ENCODE data around the gene ARHGAP6. TPM values are rescaled to one million over a fixed set of nuclear protein-coding genes. Genes with fewer than 3 reads are reported as not detected.

ARHGAP6 gene
- total and polyA plus RNA-seq, 9 donors: 14.1 to 32.9 (median 20.3) TPM

DNA sequence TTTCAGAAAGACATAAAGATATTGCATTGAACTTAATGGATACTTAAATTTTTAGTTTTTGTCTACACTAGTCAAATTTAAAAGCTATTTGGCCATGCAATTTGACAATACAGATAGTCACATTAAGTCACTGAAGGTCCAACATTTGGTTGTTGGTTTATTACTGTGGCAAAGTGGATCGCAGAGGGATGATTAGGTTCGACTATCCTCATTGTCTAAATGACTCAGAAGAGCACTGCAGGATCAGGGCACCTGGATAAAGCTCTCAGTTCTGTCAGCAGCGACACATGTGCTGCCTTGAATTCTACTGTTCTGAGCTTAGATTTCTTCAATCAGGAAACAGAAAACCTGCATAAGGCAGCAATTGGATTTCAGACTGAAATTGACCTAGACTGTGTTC lies 241.8 kb downstream of the ARHGAP6 start:
- DNase-seq: no peak
- H3K27me3 ChIP-seq: no peaks in the 10 kb centered on the region
- H3K36me3 ChIP-seq: no peaks in the 10 kb centered on the region
- 64 to 74% (median 69%) methylated on average over 3 of the region's 3 CpGs for WGBS, 3 donors
- intact Hi-C loops (cut with DNase I): no loop called here
- TF ChIP-seq POLR2A (IDR thresholded peaks at IDR 0.05) (no peak), EP300 (IDR thresholded peaks at IDR 0.05) (no peak)
- TF ChIP-seq, protein P1, sequence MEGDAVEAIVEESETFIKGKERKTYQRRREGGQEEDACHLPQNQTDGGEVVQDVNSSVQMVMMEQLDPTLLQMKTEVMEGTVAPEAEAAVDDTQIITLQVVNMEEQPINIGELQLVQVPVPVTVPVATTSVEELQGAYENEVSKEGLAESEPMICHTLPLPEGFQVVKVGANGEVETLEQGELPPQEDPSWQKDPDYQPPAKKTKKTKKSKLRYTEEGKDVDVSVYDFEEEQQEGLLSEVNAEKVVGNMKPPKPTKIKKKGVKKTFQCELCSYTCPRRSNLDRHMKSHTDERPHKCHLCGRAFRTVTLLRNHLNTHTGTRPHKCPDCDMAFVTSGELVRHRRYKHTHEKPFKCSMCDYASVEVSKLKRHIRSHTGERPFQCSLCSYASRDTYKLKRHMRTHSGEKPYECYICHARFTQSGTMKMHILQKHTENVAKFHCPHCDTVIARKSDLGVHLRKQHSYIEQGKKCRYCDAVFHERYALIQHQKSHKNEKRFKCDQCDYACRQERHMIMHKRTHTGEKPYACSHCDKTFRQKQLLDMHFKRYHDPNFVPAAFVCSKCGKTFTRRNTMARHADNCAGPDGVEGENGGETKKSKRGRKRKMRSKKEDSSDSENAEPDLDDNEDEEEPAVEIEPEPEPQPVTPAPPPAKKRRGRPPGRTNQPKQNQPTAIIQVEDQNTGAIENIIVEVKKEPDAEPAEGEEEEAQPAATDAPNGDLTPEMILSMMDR (IDR thresholded peaks at IDR 0.05): no peak
- H3K4me1 ChIP-seq (ENCODE audit: insufficient read depth): peaks cover 4% of the 10 kb centered on the region
- no peaks in the 10 kb centered on the region for H3K9me3 ChIP-seq
- H3K27ac ChIP-seq: no peak overlapping the region
- no peak overlapping the region for H3K4me3 ChIP-seq

DNA sequence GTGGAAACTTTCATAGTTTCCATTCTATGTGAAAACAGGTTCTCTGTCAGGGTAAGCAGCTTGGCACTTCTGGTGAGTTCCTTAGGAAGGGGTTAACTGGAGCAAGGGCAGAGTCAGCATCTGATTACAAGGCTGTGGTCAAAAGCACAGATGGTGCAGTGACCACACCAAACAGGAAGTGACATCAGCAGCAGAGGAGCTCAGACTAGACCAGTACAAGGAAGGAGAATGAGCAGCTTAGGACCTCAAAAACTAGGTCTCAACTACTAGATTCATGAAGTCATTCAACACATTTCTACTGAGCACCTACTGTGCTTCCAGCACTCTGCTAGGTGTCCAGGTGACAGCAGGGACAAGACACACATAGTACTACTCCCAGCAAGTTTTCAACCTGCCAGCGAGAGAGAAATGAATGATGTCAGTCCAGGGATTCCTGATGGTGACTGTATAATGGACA lies 242.3 kb downstream of the ARHGAP6 start:
- WGBS, 3 donors: 93 to 100% (median 93%) methylated on average over 1 of the region's 1 CpG
- Histone ChIP-seq H3K4me1 (ENCODE audit: insufficient read depth) (peaks cover 4% of the 10 kb centered on the region), H3K27me3 (no peaks in the 10 kb centered on the region), H3K27ac (no peak overlapping the region), H3K9me3 (no peaks in the 10 kb centered on the region), H3K36me3 (no peaks in the 10 kb centered on the region), H3K4me3 (no peak overlapping the region)
- TF ChIP-seq EP300 (IDR thresholded peaks at IDR 0.05) (no peak), POLR2A (IDR thresholded peaks at IDR 0.05) (no peak)
- TF ChIP-seq, protein P1 (IDR thresholded peaks at IDR 0.05): no peak
- intact Hi-C loops (cut with DNase I): no loop called here
- DNase-seq: no peak

DNA sequence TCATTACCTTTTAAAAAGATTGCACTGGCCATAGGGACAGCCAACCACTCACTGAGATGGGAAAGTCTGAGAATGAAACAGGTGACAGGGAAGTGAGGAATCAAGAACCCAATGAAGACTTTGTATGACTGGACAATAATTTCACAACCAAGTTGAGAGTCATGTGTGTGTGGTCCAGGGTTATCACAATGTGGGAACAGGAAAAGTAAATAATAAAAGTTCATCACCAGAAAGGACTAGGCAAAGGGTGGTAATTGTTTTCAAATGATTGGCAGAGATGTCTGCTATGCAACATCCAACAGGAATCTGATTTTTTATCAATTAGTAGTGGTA lies 243.2 kb downstream of the ARHGAP6 start:
- H3K27me3 ChIP-seq: no peaks in the 10 kb centered on the region
- no peak for DNase-seq
- no peak overlapping the region for H3K27ac ChIP-seq
- intact Hi-C loops (cut with DNase I): no loop called here
- no peak overlapping the region for H3K4me3 ChIP-seq
- peaks cover 4% of the 10 kb centered on the region for H3K4me1 ChIP-seq (ENCODE audit: insufficient read depth)
- no peaks in the 10 kb centered on the region for H3K36me3 ChIP-seq
- TF ChIP-seq, protein P1 (IDR thresholded peaks at IDR 0.05): no peak
- no peak for TF ChIP-seq EP300 (IDR thresholded peaks at IDR 0.05)
- TF ChIP-seq POLR2A (IDR thresholded peaks at IDR 0.05): no peak
- no peaks in the 10 kb centered on the region for H3K9me3 ChIP-seq

DNA sequence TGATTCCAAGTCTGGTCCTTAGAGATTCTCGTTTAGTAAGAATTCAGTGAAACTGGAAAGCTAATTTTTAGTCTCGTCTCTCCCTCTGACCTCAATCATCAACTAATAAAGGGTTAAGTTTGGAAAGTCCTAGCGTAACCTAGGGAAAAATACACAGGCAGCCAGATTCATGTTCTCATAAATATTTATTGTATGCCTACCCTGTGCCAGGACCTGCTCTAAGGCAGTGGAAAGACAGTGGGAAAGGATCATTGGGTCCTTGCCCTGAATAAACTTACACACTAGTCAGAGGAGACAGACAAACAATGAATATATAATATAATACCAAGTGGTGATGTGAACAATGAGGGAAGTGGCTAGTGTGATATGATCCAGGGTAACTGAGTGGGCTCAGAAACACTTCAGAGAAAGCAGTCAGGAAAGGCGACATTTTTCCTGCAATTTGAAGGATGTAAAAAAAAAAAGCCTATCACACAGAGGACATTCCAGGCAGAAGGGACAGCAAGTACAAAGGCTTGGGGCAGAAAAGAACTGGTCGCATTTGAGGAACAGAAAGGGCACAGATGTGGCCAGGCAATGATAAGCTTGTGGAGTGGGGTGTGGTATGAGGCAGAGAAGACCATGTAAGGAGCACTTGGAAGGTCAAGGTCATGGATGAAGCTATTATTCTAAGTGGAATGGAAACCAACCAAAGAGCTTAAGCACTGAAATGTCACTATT lies 243.8 kb downstream of the ARHGAP6 start:
- peaks cover 4% of the 10 kb centered on the region for H3K4me1 ChIP-seq (ENCODE audit: insufficient read depth)
- no peak overlapping the region for H3K4me3 ChIP-seq
- TF ChIP-seq, protein P1 (IDR thresholded peaks at IDR 0.05): no peak
- TF ChIP-seq POLR2A (IDR thresholded peaks at IDR 0.05) (no peak), EP300 (IDR thresholded peaks at IDR 0.05) (no peak)
- DNase-seq: no peak
- no peaks in the 10 kb centered on the region for H3K36me3 ChIP-seq
- H3K9me3 ChIP-seq: no peaks in the 10 kb centered on the region
- intact Hi-C loops (cut with DNase I): no loop called here
- no peak overlapping the region for H3K27ac ChIP-seq
- 39 to 47% (median 46%) methylated on average over 5 of the region's 5 CpGs for WGBS, 3 donors
- H3K27me3 ChIP-seq: no peaks in the 10 kb centered on the region

All from ovary (tissue), 9 donors.